Measurements from ENCODE around the gene FADD.

DNA sequence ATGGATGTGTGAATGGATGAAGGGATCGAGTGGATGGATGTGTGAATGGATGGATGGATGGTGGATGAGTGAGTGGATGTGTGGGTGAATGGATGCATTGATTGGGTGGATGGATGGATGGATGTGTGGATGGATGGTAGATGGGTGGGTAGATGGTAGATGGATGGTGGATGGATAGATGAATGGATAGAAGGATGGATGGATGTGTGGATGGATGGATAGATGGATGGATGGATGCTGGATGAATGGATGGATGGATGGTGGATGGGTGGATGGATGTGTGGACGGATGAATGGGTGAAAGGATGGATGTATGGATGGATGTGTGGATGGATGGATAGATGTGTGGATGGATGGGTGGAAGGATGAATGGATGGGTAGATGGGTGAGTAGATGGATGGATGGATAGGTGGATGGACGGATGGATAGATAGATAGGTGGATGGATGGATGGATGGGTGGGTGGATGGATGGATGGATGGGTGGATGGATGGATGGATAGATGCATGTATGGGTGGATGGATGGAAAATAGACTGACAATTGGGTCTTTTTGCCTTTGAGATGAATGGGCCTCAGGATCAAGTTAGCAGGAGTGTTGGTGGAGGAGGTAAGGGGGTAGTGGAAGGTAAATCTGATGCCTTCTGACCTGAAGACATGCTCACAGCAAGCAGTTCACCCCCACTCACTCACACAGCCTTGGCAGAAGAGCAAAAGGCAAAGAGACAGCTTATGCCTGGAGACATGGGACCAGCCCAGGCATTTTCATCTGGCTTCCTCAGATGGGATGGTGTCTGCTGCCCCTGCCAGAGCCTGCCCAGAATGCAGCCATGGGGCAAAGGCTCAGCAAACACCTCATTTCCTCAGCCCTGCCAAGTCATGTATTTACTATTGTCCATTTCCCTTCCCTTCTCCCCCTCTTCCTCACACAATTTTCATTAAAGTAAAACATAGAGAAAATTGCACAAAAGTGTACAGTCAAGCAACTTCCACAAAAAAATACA is 8.0 kb upstream of the FADD start:
- TF ChIP-seq POLR2AphosphoS5 (IDR thresholded peaks at IDR 0.05; ENCODE audit: borderline replicate concordance, low read depth, low read length), result no peak
- TF ChIP-seq EZH2 (IDR thresholded peaks at IDR 0.05), result no peak
